Measurements from ENCODE around the gene EHBP1.
A peak's percentile ranks its signal among the peaks of the same experiment; 100 is the strongest.

Gene EHBP1

GRCh38 chr2:62817995-62818713 is 112.6 kb downstream of the EHBP1 start:
- DNase-seq (ENCODE audit: low read depth in 2 of 2) = no peak

DNA sequence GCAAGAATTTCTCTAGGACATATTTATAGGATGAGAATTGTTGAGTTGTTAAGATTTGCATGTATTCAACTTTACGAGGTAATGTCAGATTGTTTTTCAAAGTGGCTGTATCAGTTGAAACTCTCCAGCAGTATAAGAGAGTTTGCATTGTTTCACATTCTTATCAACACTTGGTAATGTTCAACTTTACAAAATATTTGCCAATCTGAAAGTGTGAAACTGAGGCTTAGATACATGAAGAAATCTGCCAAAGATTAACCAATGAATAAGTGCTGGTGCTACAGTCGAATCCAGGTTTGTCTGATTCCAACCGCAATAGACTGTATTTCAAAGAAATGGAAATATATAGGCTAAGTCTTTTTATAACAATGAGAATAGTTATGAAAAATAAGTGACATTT is 117.0 kb downstream of the EHBP1 start:
- DNase-seq (ENCODE audit: low read depth in 2 of 2) = no peak

DNA sequence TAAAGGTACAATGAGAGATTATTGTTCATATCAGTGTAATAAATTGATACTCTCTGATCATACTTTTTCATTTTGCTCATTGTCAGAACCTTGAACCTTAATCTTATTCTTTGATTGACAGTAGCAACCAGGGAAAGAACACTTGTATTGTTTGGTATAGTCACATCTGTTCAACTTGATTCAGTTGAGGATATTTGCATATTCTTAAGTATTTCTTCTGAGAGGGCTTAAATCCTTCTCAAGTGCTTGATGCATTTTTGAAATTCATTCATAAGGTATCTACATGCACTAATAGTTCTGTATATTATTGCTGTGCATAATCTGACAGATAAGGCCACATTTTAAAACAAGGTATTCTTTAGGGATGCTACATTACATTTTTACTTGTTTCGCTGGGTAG is 118.9 kb downstream of the EHBP1 start:
- DNase-seq (ENCODE audit: low read depth in 2 of 2) = no peak

- DNase-seq (ENCODE audit: low read depth in 2 of 2) = peak; percentile 26 to 40
Observed at GRCh38 chr2:62826141-62826540, 120.6 kb downstream of the EHBP1 start.

- DNase-seq (ENCODE audit: low read depth in 2 of 2) = no peak
Observed at GRCh38 chr2:62826953-62827675, 121.6 kb downstream of the EHBP1 start.

DNA sequence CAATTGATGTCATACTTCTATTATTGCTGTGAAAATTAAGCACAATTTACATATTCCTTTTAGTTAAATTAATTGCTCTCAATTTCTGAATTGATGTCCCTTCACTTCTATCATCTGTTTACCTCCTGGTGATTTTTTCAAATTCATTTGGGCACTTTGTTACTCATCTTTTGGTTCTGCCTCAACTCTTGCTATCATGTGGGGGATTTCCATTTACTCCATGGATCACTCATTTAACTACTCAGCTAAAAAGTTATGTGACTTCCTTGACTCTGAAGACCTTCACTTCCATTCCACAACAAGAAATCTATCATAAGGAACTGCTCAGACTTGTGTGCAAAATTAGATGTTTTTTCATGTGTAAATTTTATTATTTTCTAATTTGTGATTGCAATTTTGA is 126.2 kb downstream of the EHBP1 start:
- no peak for DNase-seq (ENCODE audit: low read depth in 2 of 2)

- DNase-seq (ENCODE audit: low read depth in 2 of 2) = no peak
Observed at GRCh38 chr2:62844311-62845090, 139.0 kb downstream of the EHBP1 start.

GRCh38 chr2:62845256-62845655 is 139.7 kb downstream of the EHBP1 start:
- no peak for DNase-seq (ENCODE audit: low read depth in 2 of 2)

GRCh38 chr2:62852254-62852653 is 146.7 kb downstream of the EHBP1 start:
- DNase-seq (ENCODE audit: low read depth in 2 of 2) = no peak

GRCh38 chr2:62854600-62855514 is 149.3 kb downstream of the EHBP1 start:
- no peak for DNase-seq (ENCODE audit: low read depth in 2 of 2)

DNA sequence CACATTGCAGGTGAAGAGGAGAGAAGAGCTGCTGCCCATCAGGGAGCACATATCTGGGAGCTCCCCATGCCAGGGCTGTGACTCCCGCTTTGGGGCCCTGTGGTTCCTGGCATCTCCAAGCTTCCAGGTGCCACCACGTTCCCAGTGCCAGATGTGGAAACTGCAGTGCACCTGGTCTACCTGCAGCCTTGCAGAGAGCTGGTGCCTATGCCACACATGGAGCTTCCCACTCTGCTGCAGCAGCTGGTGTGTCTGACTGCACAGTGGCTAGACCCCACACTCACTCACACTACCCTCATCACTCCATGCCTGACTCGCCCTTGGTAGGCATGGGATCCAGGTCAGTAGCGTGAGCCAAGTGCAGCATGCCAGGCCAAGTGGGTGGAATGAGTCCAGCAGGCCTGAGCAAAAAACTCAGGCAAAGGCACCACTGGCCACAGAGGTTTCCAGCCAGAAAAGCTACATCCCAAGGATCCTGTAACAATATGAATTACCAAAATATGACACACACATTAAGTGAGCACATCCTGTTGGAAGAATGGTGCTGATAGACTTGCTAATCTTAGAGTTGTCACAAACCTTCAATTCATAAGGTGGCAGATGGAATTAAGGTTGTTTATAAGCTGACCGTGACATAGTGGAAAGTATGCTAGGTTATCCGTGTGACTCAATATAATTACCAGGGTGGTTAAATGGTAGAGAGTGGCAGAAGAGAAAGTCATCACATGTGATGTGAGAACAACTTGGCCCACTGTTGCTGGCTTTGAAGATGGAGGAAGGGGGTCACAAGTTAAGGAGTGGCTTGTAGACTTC is 150.9 kb downstream of the EHBP1 start:
- no peak for DNase-seq (ENCODE audit: low read depth in 2 of 2)

DNA sequence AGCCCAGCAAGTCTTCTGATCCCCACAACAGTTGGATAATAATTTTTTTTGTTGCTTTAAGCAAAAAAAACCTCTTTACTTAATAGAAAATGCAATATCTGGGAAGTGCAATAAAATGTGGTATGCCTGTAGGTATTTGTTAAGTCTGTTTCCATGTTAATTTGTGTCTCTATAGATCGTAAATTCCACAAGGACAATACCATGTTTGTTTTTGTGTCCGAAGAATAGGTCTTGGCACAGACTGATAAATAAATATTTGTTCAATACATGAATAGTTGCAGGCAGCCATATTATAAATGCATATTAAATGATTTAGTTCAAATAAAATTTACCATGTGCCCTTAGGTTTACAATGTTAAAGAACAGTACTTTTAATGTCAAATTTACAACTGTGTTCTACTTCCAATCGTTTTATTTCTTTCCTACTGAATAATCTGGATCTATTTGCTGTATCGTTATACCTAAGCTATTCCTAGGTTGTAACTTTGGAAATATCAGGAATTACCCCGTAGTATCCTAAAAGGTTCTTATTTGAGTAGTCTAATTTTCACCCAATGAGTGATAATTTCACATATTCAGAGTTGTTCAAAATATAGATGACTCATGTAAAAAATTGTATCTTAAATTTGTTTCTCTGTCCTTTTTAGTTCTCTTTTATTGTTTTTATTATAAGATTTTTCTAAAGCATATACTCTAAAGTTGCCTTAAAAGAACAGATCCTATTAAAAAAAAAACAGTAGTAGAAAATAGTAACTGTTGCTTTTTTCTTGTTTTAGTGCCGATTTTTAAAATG is 151.8 kb downstream of the EHBP1 start:
- DNase-seq (ENCODE audit: low read depth in 2 of 2) = no peak

DNA sequence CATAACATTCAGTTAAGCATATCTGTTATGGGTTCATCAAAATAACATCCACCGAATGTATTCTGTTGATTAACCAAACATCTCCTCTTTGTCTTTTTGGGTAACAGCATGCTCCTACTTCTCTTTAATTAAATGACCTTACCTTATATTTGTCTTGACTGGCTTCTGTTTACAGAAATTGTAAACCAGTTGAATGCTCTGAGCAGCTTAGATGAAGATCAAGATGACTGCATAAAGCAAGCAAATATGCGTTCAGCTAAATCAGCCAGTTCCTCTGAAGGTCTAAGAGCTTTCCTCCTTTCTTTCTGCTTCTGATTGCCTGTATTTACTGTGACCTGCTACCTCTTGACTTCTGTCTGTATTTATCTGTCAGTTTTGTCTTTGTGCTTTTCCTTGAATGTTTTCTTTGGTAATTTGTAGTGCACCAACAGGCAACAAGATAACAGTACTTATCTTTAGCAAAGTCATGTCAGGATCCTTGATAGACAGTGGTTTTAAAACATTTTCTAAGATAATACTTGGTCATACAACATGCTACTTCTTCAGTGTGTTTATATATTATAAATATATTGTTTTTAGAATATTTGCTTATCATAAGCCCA is 152.8 kb downstream of the EHBP1 start:
- no peak for DNase-seq (ENCODE audit: low read depth in 2 of 2)

DNA sequence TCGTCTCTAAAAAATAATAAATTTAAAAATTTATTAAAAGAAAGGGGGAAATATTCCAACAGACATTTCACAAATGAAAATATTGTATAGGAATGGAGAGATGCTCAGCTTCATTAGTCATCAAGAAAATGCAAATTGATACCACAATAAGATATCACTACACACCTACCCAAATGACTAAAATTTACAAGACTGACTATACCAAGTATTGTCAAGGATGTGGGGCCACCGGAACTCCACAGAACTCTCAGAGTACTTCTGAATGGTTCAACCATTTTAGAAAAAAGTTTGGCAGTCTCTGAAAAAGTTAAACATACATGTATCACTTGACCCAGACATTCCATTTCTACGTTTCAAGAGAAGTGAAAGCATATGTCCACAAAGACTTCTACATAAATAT is 163.4 kb downstream of the EHBP1 start:
- DNase-seq (ENCODE audit: low read depth in 2 of 2) = no peak

DNA sequence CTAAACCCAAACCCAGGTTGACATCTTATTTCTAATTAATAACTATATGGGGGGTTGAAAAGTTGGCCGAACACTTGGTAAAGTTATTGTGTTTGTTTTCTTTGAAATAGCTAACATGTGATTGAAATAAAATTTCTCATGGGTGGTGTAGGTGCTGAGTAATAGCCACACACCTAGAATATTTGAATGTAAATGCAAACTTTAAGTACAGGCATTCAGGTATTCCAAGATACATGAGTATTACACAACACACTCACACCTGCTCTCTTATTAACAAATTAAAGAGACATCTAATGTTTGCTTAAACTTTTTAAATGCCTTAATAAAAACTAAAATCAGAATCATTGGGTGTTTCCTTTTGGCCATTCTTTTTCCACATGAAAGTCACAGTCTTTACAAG is 165.5 kb downstream of the EHBP1 start:
- DNase-seq (ENCODE audit: low read depth in 2 of 2) = no peak

- DNase-seq (ENCODE audit: low read depth in 2 of 2) = no peak
Observed at GRCh38 chr2:62871506-62871905, 166.0 kb downstream of the EHBP1 start.

GRCh38 chr2:62873603-62874002 is 168.1 kb downstream of the EHBP1 start:
- no peak for DNase-seq (ENCODE audit: low read depth in 2 of 2)

DNA sequence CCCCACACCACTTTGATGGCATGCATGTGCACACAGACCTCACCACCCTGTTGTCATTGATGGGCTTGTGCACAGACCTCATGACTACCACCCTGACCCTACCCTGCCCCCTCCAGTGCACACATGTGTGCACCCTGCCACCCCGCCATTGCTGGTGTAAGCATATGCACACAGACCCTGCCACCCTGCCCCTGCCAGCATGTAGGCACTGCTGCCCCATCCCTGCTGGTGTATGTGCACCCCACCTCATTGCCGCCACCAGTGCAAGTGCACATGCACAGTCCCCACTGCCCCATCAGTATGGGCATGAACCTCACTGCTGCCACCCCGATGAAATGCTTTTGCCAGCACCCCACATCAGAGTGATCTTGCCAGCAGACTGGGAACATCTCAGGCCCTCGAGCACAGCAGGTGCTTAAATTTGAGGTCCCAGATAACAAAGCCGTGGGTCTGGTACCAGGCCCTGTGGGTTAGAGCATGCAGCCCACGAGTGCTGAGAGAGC is 169.4 kb downstream of the EHBP1 start:
- DNase-seq (ENCODE audit: low read depth in 2 of 2) = no peak

DNA sequence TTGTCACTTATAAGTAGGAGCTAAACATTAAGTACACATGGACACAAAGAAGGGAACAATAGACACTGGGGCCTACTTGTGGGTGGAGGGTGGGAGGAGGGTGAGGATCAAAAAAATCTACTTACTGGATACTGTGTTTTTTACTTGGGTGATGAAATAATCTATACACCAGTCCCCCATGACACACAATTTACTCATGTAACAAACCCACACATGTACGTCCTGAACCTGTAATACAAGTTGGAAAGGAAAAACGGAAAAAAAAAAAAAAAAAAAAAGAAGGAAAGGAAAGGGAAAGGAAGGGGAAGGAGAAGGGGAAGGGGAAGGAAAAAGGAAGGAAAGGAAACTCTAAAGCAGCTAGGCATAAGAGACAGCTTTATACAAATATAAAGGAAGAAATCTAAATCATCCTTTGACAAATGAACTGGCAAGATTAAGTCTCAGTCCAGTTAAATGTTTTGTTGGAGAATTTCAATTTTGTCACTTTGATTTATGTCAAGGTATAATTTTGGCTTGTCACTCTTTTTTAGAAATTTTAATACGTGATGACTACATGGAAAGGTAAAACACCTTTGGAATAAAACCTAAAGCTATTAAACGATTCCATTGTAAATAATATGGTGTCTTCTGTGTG is 175.8 kb downstream of the EHBP1 start:
- DNase-seq (ENCODE audit: low read depth in 2 of 2) = no peak

Measured in fibroblast of skin of left biceps (primary cell).